ENCODE results near the gene NPEPL1.
"Not testable (repeated sequence)": the region's sequence is repeated elsewhere in the genome, so short reads cannot be mapped to it uniquely, and the experiment has no call there.

Gene NPEPL1

GRCh38 chr20:58737198-58737597 lies 44.6 kb downstream of the NPEPL1 start:
- in situ Hi-C loops (cut with MboI; ENCODE audit: low sequenced_read_pairs) = no loop called here

GRCh38 chr20:58740356-58741308 lies 48.0 kb downstream of the NPEPL1 start:
- in situ Hi-C loops (cut with MboI; ENCODE audit: low sequenced_read_pairs) = no loop called here

GRCh38 chr20:58741384-58741783 lies 48.8 kb downstream of the NPEPL1 start:
- in situ Hi-C loops (cut with MboI; ENCODE audit: low sequenced_read_pairs) = no loop called here

- in situ Hi-C loops (cut with MboI; ENCODE audit: low sequenced_read_pairs) = no loop called here
These were observed 50.3 kb downstream of the NPEPL1 start for GRCh38 chr20:58742668-58743566.

- in situ Hi-C loops (cut with MboI; ENCODE audit: low sequenced_read_pairs) = no loop called here
These were observed 51.4 kb downstream of the NPEPL1 start for GRCh38 chr20:58743929-58744534.

- in situ Hi-C loops (cut with MboI; ENCODE audit: low sequenced_read_pairs) = no loop called here
These were observed 52.2 kb downstream of the NPEPL1 start for GRCh38 chr20:58744836-58745235.

GRCh38 chr20:58745391-58745790 lies 52.8 kb downstream of the NPEPL1 start:
- in situ Hi-C loops (cut with MboI; ENCODE audit: low sequenced_read_pairs) = no loop called here

- in situ Hi-C loops (cut with MboI; ENCODE audit: low sequenced_read_pairs) = no loop called here
These were observed 54.0 kb downstream of the NPEPL1 start for GRCh38 chr20:58746620-58747019.

GRCh38 chr20:58747211-58747610 lies 54.6 kb downstream of the NPEPL1 start:
- in situ Hi-C loops (cut with MboI; ENCODE audit: low sequenced_read_pairs) = no loop called here

- in situ Hi-C loops (cut with MboI; ENCODE audit: low sequenced_read_pairs) = no loop called here
These were observed 56.0 kb downstream of the NPEPL1 start for GRCh38 chr20:58748618-58749017.

GRCh38 chr20:58749098-58749769 lies 56.6 kb downstream of the NPEPL1 start:
- in situ Hi-C loops (cut with MboI; ENCODE audit: low sequenced_read_pairs) = no loop called here

- in situ Hi-C loops (cut with MboI; ENCODE audit: low sequenced_read_pairs) = no loop called here
These were observed 57.4 kb downstream of the NPEPL1 start for GRCh38 chr20:58749979-58750378.

GRCh38 chr20:58750706-58751105 lies 58.1 kb downstream of the NPEPL1 start:
- in situ Hi-C loops (cut with MboI; ENCODE audit: low sequenced_read_pairs) = not testable (repeated sequence)

GRCh38 chr20:58751979-58752378 lies 59.4 kb downstream of the NPEPL1 start:
- in situ Hi-C loops (cut with MboI; ENCODE audit: low sequenced_read_pairs) = no loop called here

- in situ Hi-C loops (cut with MboI; ENCODE audit: low sequenced_read_pairs) = no loop called here
These were observed 60.0 kb downstream of the NPEPL1 start for GRCh38 chr20:58752565-58752964.

- in situ Hi-C loops (cut with MboI; ENCODE audit: low sequenced_read_pairs) = no loop called here
These were observed 60.8 kb downstream of the NPEPL1 start for GRCh38 chr20:58753267-58753921.

GRCh38 chr20:58753922-58754551 lies 61.4 kb downstream of the NPEPL1 start:
- in situ Hi-C loops (cut with MboI; ENCODE audit: low sequenced_read_pairs) = no loop called here

- in situ Hi-C loops (cut with MboI; ENCODE audit: low sequenced_read_pairs) = no loop called here
These were observed 62.0 kb downstream of the NPEPL1 start for GRCh38 chr20:58754584-58754983.

GRCh38 chr20:58755062-58755697 lies 62.6 kb downstream of the NPEPL1 start:
- in situ Hi-C loops (cut with MboI; ENCODE audit: low sequenced_read_pairs) = no loop called here
